ENCODE data around the gene SRGAP1. TPM values are rescaled to one million over a fixed set of nuclear protein-coding genes. Genes with fewer than 3 reads are reported as not detected.

The SRGAP1 gene
- total and polyA plus RNA-seq, 2 of the 4 experiments (the other 2 are of a cell fraction), result 10.0 to 10.2 TPM

DNA sequence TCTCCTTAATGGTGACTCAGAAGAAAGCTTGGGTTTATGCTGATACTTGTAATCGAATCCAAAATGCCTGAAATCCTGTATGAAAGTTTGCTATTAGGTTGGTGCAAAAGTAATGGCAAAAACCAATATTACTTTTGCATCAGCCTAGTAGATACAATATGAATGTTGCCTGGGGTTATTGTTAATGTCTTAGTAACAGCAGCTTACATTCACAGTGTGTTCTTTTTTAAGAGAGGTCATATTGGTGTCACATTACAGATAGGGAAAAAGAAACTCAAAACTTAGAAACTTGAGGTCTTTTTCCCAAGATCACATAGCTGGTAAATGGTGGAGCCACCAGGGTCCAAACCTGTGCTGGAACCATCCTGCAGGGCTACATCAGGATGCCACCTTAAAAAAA lies 25.2 kb downstream of the SRGAP1 start:
- peak overlapping the region; percentile 48; the same call in 1 of the 2 replicates for H3K14ac ChIP-seq (replicated peaks; ENCODE audit: low read depth, low read length)
- no TSS peak for BruUV-seq (replicated peaks)
- no peak overlapping the region for H3K4me3 ChIP-seq (ENCODE audit: insufficient read depth, low read depth, low read length)
- in situ Hi-C loops (cut with MboI; ENCODE audit: low sequenced_read_pairs) (no loop called here), dilution Hi-C loops (cut with HindIII; ENCODE audit: low sequenced_read_pairs, unreplicated experiment) (no loop called here), intact Hi-C loops (cut with micrococcal nuclease) (no loop called here)
- peak overlapping the region; percentile 32 for H3K4me2 ChIP-seq (ENCODE audit: low read depth, low read length)
- H2BK5ac ChIP-seq (ENCODE audit: low read depth, low read length, poor library complexity, severe bottlenecking), result peak overlapping the region; percentile 37
- peaks cover 8 to 65% of the 10 kb centered on the region in 2 experiments for H3K79me1 ChIP-seq (ENCODE audit: low read depth in 1 of 2, low read length in 2 of 2)
- no peak overlapping the region for H4K91ac ChIP-seq (ENCODE audit: insufficient read depth, low read depth, low read length)
- H2BK120ac ChIP-seq (ENCODE audit: low read depth, low read length), result no peak overlapping the region
- H2BK20ac ChIP-seq (ENCODE audit: low read depth, low read length), result no peak overlapping the region
- no peak overlapping the region for H4K8ac ChIP-seq (ENCODE audit: low read depth in 2 of 2, low read length in 2 of 2)
- WGBS, 2 experiments (ENCODE audit: extremely low coverage in 2 of 2, insufficient read length in 1 of 2), result no CpG with 5 or more reads among the region's 1 CpG
- no peaks in the 10 kb centered on the region for H3K9me3 ChIP-seq (ENCODE audit: control insufficient read depth, insufficient read depth, low read length)
- TF ChIP-seq, protein P1, sequence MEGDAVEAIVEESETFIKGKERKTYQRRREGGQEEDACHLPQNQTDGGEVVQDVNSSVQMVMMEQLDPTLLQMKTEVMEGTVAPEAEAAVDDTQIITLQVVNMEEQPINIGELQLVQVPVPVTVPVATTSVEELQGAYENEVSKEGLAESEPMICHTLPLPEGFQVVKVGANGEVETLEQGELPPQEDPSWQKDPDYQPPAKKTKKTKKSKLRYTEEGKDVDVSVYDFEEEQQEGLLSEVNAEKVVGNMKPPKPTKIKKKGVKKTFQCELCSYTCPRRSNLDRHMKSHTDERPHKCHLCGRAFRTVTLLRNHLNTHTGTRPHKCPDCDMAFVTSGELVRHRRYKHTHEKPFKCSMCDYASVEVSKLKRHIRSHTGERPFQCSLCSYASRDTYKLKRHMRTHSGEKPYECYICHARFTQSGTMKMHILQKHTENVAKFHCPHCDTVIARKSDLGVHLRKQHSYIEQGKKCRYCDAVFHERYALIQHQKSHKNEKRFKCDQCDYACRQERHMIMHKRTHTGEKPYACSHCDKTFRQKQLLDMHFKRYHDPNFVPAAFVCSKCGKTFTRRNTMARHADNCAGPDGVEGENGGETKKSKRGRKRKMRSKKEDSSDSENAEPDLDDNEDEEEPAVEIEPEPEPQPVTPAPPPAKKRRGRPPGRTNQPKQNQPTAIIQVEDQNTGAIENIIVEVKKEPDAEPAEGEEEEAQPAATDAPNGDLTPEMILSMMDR (conservative IDR thresholded peaks at IDR 0.05; ENCODE audit: low read depth, low read length), result no peak
- TF ChIP-seq RAD21 (IDR thresholded peaks at IDR 0.05; ENCODE audit: low read length), result no peak
- TF ChIP-seq, protein P2, sequence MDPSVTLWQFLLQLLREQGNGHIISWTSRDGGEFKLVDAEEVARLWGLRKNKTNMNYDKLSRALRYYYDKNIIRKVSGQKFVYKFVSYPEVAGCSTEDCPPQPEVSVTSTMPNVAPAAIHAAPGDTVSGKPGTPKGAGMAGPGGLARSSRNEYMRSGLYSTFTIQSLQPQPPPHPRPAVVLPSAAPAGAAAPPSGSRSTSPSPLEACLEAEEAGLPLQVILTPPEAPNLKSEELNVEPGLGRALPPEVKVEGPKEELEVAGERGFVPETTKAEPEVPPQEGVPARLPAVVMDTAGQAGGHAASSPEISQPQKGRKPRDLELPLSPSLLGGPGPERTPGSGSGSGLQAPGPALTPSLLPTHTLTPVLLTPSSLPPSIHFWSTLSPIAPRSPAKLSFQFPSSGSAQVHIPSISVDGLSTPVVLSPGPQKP (IDR thresholded peaks at IDR 0.05; ENCODE audit: borderline replicate concordance, low read depth, low read length), result no peak
- no peak for TF ChIP-seq POLR2A (IDR thresholded peaks at IDR 0.05; ENCODE audit: low read depth, low read length)
- no peak overlapping the region for H3K18ac ChIP-seq (ENCODE audit: low read depth, low read length)
- H3K23ac ChIP-seq (ENCODE audit: low read depth, low read length), result no peak overlapping the region; the same call in 1 of the 2 replicates
- DNase-seq (peak; percentile 50), ATAC-seq (ENCODE audit: low read depth) (peak; percentile 70)
- H4K5ac ChIP-seq (ENCODE audit: low read depth, low read length), result no peak overlapping the region
- no peaks in the 10 kb centered on the region for H3K27me3 ChIP-seq (ENCODE audit: control insufficient read depth, insufficient read depth, low read length)
- no peak overlapping the region for H3K4ac ChIP-seq (ENCODE audit: low read depth, low read length)
- no peak overlapping the region for H2BK15ac ChIP-seq (ENCODE audit: low read depth, low read length)
- no peak overlapping the region for H3K27ac ChIP-seq (ENCODE audit: insufficient read depth, low read length)
- H3K9me1 ChIP-seq (ENCODE audit: insufficient read depth, low read length), result peaks cover 14% of the 10 kb centered on the region
- peaks cover 7% of the 10 kb centered on the region for H3K36me3 ChIP-seq (ENCODE audit: control insufficient read depth, insufficient read depth, low read length)
- no peak overlapping the region for H2AK5ac ChIP-seq (ENCODE audit: low read depth, low read length)
- no peak overlapping the region for H3K56ac ChIP-seq (ENCODE audit: extremely low read depth, insufficient read depth, low read length)
- H3K4me1 ChIP-seq (ENCODE audit: control insufficient read depth, insufficient read depth, low read length), result peaks cover 6% of the 10 kb centered on the region
- no peak overlapping the region for H2AK9ac ChIP-seq (replicated peaks; ENCODE audit: low read depth, low read length, poor library complexity)
- no peak overlapping the region for H3K9ac ChIP-seq (ENCODE audit: low read depth, low read length)
- H4K20me1 ChIP-seq (ENCODE audit: insufficient read depth, low read length), result peaks cover 71% of the 10 kb centered on the region
- ChIA-PET POLR2A (ENCODE audit: unreplicated experiment) (no interaction called here), CTCF (interaction anchor here (0.6 to 0.7 kb wide), 2 partner anchors 26 to 64 kb away, joined by 3 to 4 read pairs; no protein-coding TSS in a partner anchor)
- no peak overlapping the region for H2AFZ ChIP-seq (replicated peaks; ENCODE audit: low read length, poor library complexity)
